NCI-H2227 (cell line): ENCODE measurements around the gene SRBD1.

ENCODE experiments used
- DNase-seq: peaks from one replicate; lab custom pipeline; 2025; ENCODE audit not compliant: unreplicated experiment; lab: John Stamatoyannopoulos, UW

Gene SRBD1

GRCh38 chr2:45611020-45611859 lies at the start of gene SRBD1:
Gene SRBD1, minus strand, starts transcription at chr2:45611267. Its CDS starts 5,826 bp downstream, at chr2:45605441.
- peak; percentile 98 for DNase-seq

GRCh38 chr2:45654250-45654649 lies 43.2 kb upstream of the SRBD1 start:
- no peak for DNase-seq

GRCh38 chr2:45653122-45653913 lies 42.3 kb upstream of the SRBD1 start:
- no peak for DNase-seq

- DNase-seq: peak; percentile 40
Observed at GRCh38 chr2:45652090-45653031, 41.3 kb upstream of the SRBD1 start.

GRCh38 chr2:45651415-45652089 lies 40.5 kb upstream of the SRBD1 start, which contains the start of gene PRKCE:
Gene PRKCE, plus strand, starts transcription at chr2:45651675.
- peak; percentile 74 for DNase-seq

- DNase-seq: peak; percentile 93
Observed at GRCh38 chr2:45650851-45651414, 39.9 kb upstream of the SRBD1 start.

GRCh38 chr2:45649858-45650811 lies 39.1 kb upstream of the SRBD1 start:
- peak; percentile 52 for DNase-seq

- DNase-seq: peak; percentile 21
Observed at GRCh38 chr2:45649462-45649857, 38.4 kb upstream of the SRBD1 start.

- DNase-seq: no peak
Observed at GRCh38 chr2:45648636-45649035, 37.6 kb upstream of the SRBD1 start.

- no peak for DNase-seq
Observed at GRCh38 chr2:45647986-45648520, 37.0 kb upstream of the SRBD1 start.

- DNase-seq: no peak
Observed at GRCh38 chr2:45647356-45647755, 36.3 kb upstream of the SRBD1 start.

- no peak for DNase-seq
Observed at GRCh38 chr2:45646289-45646688, 35.2 kb upstream of the SRBD1 start.

GRCh38 chr2:45643543-45644542 lies 32.8 kb upstream of the SRBD1 start:
- peak; percentile 88 for DNase-seq

GRCh38 chr2:45643095-45643494 lies 32.0 kb upstream of the SRBD1 start:
- peak; percentile 24 for DNase-seq

GRCh38 chr2:45640576-45640975 lies 29.5 kb upstream of the SRBD1 start:
- no peak for DNase-seq

- no peak for DNase-seq
Observed at GRCh38 chr2:45637440-45637839, 26.4 kb upstream of the SRBD1 start.

- no peak for DNase-seq
Observed at GRCh38 chr2:45636008-45636407, 24.9 kb upstream of the SRBD1 start.
